D721Med (cell line): ENCODE results near the gene C11orf91.

Source experiments
- DNase-seq: peaks from one replicate; pipeline ENCODE4 v3.0.0; 2011; ENCODE audit warnings: low spot score; ENCODE audit not compliant: insufficient read length
- FAIRE-seq: peaks from 2 replicates; lab custom pipeline; 2011; peaks lifted over from hg19 to GRCh38; lab: Jason Lieb, UNC
- TF ChIP-seq, protein P1 (sequence below): IDR thresholded peaks from 2 replicates; pipeline ENCODE4 v1.5.1; 2012; ENCODE audit warnings: mild to moderate bottlenecking, control low read depth; ENCODE audit not compliant: insufficient read depth; ENCODE audit errors: missing control alignments

The C11orf91 gene

DNA sequence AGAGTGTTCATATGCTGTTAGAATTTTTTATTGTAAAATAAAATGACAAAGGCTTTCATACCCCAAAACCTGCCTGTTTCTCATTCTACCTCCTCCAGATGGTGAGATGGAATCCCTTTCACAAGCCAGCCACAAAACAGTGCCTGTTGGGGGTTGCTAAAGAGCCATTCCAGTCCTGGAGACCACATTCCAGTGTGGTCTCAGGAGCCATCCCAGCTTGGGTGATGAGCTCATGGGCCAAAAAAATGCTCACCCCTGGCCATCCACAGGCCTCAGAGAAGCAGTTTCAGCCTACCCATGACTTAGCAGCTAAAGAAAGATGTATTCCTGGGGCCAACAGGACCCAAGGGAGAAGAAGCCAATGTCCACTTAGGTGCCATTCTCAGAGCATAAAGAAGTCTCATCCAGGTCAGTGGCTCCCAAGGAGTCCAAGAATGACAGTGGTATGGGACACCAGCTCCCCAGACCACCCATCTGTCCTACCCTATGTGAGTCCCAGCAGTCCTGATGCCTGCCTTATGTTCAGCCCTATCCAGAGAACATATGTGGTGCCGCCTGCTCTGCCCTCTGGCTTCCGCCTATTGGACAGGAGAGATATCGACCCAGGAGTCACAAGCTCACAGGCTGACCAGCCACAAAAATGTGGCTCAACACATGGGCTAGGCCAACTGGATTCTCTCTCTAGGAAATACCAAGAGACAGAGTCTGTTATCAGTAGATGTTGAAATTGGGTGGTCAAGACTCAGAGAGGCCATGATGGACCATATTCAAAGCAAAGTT, 26.4 kb downstream of the C11orf91 start:
- DNase-seq = no peak
- FAIRE-seq = no peak
- TF ChIP-seq, protein P1, sequence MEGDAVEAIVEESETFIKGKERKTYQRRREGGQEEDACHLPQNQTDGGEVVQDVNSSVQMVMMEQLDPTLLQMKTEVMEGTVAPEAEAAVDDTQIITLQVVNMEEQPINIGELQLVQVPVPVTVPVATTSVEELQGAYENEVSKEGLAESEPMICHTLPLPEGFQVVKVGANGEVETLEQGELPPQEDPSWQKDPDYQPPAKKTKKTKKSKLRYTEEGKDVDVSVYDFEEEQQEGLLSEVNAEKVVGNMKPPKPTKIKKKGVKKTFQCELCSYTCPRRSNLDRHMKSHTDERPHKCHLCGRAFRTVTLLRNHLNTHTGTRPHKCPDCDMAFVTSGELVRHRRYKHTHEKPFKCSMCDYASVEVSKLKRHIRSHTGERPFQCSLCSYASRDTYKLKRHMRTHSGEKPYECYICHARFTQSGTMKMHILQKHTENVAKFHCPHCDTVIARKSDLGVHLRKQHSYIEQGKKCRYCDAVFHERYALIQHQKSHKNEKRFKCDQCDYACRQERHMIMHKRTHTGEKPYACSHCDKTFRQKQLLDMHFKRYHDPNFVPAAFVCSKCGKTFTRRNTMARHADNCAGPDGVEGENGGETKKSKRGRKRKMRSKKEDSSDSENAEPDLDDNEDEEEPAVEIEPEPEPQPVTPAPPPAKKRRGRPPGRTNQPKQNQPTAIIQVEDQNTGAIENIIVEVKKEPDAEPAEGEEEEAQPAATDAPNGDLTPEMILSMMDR = no peak

DNA sequence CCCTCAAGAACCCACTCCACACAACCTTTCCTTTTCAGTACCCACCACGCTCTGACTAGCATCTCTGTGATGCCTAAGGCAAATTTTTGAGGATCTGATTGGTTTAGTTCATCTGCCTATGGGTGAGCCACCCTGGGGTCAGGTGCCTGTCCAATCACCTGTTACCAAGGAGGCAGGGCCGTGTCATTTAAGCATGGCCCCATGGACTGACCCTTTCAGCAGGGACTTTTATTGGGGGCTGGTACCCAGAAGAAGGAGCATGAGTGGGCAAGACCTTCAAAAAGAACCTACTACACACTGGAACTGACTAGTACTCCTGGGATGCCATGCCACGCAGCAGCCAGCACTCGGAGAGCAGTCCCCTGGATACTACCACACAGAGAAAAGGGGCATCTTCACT, 28.4 kb downstream of the C11orf91 start:
- FAIRE-seq (no peak), DNase-seq (no peak)
- TF ChIP-seq, protein P1 = no peak

DNA sequence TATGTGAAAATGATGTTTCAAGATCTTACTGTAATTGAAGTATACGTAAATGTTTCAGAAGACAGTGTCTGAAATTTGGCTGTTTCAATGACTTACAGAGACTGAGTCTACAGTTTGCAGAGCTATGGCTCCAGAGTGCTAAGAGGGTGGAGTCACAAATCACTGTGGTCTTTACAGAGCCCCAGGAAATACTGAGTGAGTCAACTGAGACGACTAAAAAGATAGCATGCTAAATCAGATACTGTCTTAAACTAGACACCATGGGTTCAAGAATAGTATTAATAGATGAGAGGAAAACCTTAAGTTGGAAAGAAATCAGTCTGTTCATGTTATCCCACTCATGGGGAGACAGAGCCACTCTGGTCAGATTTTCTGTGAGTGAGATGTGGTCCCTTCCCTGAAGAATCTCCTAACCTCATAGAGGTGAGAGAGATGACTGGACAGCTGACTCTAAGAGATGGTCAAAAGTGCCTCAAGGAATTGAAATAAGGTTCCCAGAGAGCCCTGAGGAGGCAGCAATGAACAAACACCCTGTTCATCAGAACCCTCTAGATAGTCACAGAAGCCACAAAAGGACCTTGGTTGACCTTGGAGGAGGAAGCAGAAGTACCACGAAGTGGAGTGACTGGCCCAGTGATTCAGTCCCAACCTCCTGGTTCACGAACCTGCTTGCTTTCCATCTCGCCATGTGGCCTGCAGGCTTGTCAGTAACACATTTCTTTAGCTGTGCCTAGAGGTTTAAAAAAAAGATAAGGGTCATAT, 30.2 kb downstream of the C11orf91 start:
- TF ChIP-seq, protein P1 = no peak
- DNase-seq (no peak), FAIRE-seq (no peak)

DNA sequence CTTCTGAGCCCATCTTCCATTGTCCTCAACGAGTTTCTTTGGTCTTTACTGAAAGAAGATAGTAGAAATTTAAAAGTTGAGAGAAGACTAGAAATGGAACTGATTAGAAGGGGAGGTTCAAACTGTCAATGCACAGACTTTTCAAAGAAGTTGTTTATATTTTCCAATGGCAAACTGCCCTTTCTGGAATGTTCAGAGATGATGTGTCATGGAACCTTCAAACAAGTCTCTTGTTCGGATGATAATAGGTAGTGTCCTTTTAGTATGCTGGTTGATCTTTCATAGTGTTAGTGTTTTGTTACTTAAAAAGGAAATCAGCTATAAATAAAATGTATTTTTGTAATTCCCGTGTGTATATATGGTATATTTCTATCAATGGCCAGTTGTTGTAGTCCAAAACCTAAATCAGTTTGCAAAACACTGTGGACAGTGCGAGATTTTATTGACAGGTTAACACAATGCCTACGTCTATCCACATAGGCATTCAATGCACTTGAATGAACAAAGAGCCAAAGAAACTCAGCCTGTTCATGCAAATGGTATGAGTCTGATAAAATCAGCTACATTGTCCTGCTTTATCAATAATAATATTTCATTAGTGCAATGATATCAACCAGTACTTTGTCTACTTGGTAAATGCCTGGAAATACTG, 30.9 kb downstream of the C11orf91 start:
- DNase-seq (no peak), FAIRE-seq (no peak)
- TF ChIP-seq, protein P1 = no peak

DNA sequence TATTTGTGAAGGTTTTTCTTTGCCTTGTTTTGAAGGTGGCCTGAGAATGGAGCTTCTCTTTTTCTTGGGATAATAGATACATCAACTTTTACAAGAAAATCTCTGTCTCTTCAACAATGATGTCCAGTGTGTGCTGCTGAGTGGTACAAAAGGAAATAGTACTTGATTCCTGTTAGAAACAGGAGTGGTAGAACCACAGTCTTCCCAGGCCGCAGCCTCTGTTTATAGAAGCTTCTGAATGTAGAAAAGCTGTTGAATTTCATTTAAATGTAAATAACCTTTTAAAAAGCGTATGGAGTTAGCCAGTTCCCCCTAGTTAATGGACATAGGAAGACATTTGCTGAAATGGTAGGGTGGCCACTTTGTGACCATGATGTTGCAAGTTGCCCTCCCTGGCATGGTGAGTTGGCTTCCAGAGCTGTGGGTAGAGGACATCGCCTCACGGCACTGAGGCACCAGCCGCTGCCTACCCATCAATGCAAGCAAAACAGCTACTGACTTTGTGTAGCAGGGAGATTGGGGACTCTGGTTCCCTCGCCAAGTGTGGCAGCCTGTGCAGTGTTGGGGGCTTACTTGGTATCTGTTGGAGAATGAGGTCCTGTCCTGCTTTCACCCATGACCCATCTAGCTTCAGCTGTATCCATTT, 31.6 kb downstream of the C11orf91 start:
- no peak for DNase-seq
- TF ChIP-seq, protein P1 = no peak
- FAIRE-seq = no peak

DNA sequence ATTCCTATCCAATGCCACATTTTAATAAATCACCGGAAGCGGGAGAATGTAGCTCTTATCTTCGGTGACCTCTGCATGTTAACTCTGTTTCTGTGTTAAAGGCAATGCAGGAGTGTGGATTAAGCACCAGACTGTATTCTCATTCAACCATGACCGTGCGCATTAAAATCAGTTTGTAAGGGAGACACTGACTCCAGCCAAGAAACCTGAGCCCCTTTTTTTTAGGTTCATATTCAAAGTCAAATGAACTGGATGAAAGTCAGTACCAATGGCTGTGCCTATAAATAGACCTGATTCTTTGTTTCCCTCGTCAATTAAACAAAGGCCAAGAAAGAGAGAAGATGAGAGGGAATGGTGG, 32.2 kb downstream of the C11orf91 start:
- no peak for DNase-seq
- no peak for FAIRE-seq

More for the DNA sequence above, 32.2 kb downstream of the C11orf91 start:
- TF ChIP-seq, protein P1 = no peak
